Skin of body (tissue), 2 donors: ENCODE results near the gene SEPSECS. TPM values are rescaled to one million over a fixed set of nuclear protein-coding genes. Genes with fewer than 3 reads are reported as not detected.

Experiments
- DNase-seq: peaks from one replicate; lab custom pipeline; 2025; lab: John Stamatoyannopoulos, UW
- total RNA-seq: library from RNA; depleted of rRNA; stranded (reverse); fragments of >200 nt; gene quantifications from one replicate; pipeline ENCODE4 v1.2.3, GENCODE V29; 2014

SEPSECS gene
- total RNA-seq, 1 donor from 2014 or later: 12.1 TPM

- DNase-seq: no peak
These were observed 49.5 kb downstream of the SEPSECS start for GRCh38 chr4:25110527-25111329.

- no peak for DNase-seq
These were observed 50.7 kb downstream of the SEPSECS start for GRCh38 chr4:25109511-25109910.

- DNase-seq: no peak
These were observed 51.7 kb downstream of the SEPSECS start for GRCh38 chr4:25108556-25108955.

- no peak for DNase-seq
These were observed 52.3 kb downstream of the SEPSECS start for GRCh38 chr4:25107827-25108516.

GRCh38 chr4:25106363-25107151 is 53.7 kb downstream of the SEPSECS start:
- no peak for DNase-seq

GRCh38 chr4:25104591-25104990 is 55.7 kb downstream of the SEPSECS start:
- DNase-seq: no peak

- DNase-seq: no peak
These were observed 56.8 kb downstream of the SEPSECS start for GRCh38 chr4:25103418-25103817.

GRCh38 chr4:25101836-25102235 is 58.4 kb downstream of the SEPSECS start:
- no peak for DNase-seq

GRCh38 chr4:25100710-25101109 is 59.5 kb downstream of the SEPSECS start:
- no peak for DNase-seq

GRCh38 chr4:25100021-25100555 is 60.2 kb downstream of the SEPSECS start:
- no peak for DNase-seq

GRCh38 chr4:25098964-25099891 is 61.0 kb downstream of the SEPSECS start:
- peak; percentile 41 for DNase-seq

- no peak for DNase-seq
These were observed 63.2 kb downstream of the SEPSECS start for GRCh38 chr4:25096981-25097443.

- DNase-seq: no peak
These were observed 63.8 kb downstream of the SEPSECS start for GRCh38 chr4:25096251-25096980.

- no peak for DNase-seq
These were observed 64.4 kb downstream of the SEPSECS start for GRCh38 chr4:25095837-25096236.

GRCh38 chr4:25092139-25092538 is 68.1 kb downstream of the SEPSECS start:
- no peak for DNase-seq

- DNase-seq: no peak
These were observed 69.7 kb downstream of the SEPSECS start for GRCh38 chr4:25090516-25090915.

- DNase-seq: no peak
These were observed 71.0 kb downstream of the SEPSECS start for GRCh38 chr4:25089051-25089763.

GRCh38 chr4:25088093-25088952 is 71.9 kb downstream of the SEPSECS start:
- DNase-seq: no peak
